Renal cortical epithelial cell (primary cell): ENCODE data around the gene DPF3. TPM values are rescaled to one million over a fixed set of nuclear protein-coding genes. Genes with fewer than 3 reads are reported as not detected.

ENCODE experiments used
- DNase-seq: peaks from one replicate; pipeline ENCODE4 v3.0.0-alpha.2; 2011; ENCODE audit warnings: low read depth
- total RNA-seq: library from RNA; depleted of rRNA; stranded (reverse); fragments of >200 nt; gene quantifications from 2 replicates; pipeline ENCODE4 v1.2.3, GENCODE V29; 2014

DPF3 gene
- total RNA-seq, 1 donor from 2014 or later = 3.0 TPM

GRCh38 chr14:72715850-72716228 lies 178.1 kb downstream of the DPF3 start:
- DNase-seq = no peak

DNA sequence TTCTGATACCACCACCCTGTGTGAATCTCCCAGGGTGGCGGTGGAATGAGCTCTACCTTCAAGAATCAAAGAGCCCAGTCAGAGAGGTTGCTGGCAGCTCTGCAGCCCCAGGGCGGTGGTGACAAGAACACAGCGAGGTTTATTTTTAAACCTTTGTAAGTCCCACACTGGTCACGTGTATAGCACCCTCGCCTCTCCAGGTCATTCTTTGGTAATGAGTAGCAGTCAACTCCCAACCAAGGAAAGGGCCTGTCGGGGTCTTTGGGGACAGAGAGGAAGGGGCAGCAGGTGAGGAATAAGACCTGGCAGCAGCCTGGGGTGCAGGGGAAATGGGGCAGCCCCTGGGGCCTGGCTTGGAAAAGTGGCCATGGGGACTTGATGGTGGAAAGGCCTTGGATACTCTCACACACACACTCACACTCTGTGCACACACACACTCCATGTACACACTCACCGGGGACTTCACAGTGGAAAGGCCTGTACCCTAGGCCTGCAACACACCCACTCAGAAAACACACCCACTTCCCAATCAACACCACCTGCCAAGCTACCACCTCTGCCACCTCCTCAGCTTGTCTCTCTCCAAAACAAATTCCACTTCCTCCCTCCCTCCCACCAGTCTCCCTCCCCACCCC lies 178.6 kb downstream of the DPF3 start:
- peak; percentile 40 for DNase-seq

GRCh38 chr14:72714871-72715214 lies 179.1 kb downstream of the DPF3 start:
- DNase-seq = no peak

DNA sequence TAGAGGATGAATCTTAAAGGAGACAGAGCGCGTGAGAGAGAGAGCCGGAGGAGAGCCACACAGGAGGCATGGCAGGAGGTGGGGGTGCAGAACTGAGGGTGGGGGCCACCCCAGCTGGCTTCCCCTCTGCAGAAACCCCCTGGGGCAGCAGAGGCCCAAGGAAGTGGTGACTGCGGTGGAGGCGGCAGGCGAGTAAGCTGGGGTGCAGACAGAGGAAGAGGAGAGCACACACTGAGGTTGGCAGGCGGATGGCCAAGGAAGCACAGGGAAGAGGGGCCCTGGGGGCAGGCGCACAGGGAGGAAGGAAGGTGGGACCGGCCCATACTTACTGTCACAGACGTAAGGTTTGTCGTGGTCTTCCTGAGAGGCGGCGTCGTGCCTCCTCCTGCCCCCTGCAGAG lies 179.8 kb downstream of the DPF3 start:
- DNase-seq = no peak

GRCh38 chr14:72711936-72712335 lies 182.0 kb downstream of the DPF3 start:
- no peak for DNase-seq

DNA sequence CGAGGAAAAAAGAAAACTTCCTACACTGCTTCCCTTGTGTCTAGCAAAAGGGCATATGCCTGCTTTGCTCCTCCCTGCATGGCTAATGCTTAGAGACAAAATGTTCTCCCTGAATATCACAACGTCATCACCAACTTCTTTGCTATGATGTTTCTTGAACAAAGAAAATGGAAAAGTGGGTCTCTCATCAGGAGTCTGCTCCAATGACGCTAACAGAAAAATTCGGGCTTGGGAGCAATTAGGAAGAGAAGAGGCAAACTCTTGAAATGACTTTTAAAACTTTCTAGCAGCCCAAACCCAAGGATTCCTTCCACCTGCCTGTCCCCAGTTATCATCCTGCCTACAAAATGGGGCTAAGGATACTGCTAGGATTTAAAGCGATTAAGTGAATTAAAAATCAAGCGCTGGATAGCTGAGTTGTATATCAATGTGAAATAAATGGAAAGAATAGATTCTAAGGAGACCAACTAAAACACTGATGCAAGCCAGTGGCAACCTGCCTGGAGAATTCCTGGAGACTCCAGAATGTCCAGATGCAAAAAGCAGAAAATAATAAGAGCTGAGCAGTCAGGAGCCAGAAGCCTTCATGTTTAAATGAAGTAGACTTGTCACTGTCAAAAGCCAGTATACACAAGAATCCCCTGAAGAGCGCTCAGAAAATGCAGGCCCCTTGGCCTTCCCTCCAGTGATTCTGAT lies 183.8 kb downstream of the DPF3 start:
- no peak for DNase-seq

GRCh38 chr14:72708708-72709475 lies 185.0 kb downstream of the DPF3 start:
- peak; percentile 9 for DNase-seq

- no peak for DNase-seq
Measured at GRCh38 chr14:72708222-72708621, 185.7 kb downstream of the DPF3 start.

DNA sequence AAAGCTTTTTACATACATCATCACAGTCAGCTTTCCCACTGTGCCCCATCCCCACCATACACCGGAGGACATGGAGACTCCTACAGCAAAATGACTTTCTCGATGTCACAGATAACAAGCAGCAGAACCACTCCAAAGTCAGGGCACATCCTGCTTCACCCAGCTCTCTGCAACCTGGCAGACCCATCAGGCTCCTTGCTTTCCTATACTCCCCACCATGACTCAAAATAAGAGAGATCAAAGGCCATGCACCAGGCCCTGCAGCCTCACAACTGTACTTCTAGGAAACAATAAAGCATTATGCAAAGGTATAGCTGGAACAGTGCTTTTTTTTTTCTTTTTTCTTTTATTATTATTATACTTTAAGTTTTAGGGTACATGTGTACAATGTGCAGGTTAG lies 187.4 kb downstream of the DPF3 start:
- no peak for DNase-seq

DNA sequence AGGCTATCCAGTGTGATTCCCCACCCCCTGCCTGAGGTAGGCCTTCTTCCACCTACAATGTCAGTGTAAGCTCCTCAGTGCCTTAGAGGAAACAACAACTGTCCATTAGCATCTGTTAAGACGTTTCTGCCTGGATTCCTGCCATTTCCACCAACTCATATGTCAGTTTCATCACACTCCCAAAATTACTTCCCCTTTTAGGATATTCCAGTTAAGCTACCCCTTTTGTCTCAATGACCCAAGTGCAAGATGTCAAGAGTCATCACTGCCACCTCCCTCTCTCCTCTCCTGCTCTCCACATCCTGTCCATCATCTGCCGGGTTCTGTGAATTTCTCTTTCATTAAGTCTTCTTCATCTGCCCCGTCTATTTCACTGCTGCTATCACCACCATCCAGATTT lies 189.4 kb downstream of the DPF3 start:
- no peak for DNase-seq

- no peak for DNase-seq
Measured at GRCh38 chr14:72701605-72702004, 192.3 kb downstream of the DPF3 start.

GRCh38 chr14:72701237-72701565 lies 192.7 kb downstream of the DPF3 start:
- DNase-seq = no peak

GRCh38 chr14:72700338-72701236 lies 193.3 kb downstream of the DPF3 start:
- DNase-seq = no peak

DNA sequence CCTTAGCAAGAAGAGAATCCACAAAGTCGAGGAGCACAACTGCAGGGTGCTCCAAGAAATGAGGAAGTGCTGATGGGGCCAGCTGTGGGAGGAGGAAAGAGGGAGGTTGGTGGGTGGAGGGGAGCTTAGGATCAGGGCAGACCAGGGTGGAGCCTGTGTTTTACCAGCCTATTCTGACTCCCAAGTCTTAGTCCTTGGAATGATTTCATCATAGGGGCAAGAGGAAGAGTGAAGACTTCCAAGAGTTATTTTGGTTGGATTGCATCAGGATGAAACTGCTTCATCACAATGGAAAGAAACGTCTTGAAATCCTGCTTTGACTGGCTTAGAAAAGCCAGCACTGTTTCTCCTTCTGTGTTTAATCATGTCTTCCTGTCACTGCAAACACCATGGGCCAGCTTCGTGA lies 194.0 kb downstream of the DPF3 start:
- peak; percentile 34 for DNase-seq

GRCh38 chr14:72699443-72699842 lies 194.5 kb downstream of the DPF3 start:
- no peak for DNase-seq

- DNase-seq = peak; percentile 40
Measured at GRCh38 chr14:72692696-72693095, 201.2 kb downstream of the DPF3 start.

- no peak for DNase-seq
Measured at GRCh38 chr14:72690324-72690723, 203.6 kb downstream of the DPF3 start.

DNA sequence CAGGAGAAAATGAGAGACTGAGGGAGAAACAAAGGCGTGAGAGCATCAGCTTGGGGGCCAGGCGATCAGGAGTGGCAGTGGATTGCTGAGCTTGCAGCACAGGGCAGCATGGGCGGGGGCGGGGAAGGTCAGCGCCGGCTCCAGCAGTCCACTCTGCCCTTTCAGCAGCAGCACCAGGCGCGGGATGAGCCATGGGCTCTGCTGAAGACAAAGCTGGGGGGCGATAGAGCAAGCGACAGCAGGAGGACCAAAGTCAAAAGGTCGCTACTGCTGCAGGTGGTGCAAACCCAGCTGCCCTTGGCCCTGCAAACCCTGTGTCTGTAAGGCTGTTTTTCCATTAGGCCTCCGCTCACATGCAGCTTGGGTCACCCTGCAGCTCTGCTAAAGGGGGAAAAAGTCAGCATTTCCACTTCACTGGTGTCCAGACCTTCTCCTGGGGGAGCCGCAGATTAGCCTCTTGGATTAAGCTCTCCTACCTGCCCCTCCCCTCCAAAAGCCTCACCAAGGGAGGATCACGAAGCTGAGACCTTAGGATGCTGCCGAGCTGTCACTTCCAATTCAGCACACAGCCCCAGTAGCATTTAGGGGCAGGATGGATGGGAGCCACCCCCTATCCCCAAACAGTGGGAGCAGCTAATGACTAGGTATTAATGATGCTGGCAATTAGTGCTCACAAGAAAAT lies 204.8 kb downstream of the DPF3 start:
- no peak for DNase-seq

GRCh38 chr14:72686832-72687231 lies 207.1 kb downstream of the DPF3 start:
- DNase-seq = no peak

- no peak for DNase-seq
Measured at GRCh38 chr14:72686101-72686500, 207.8 kb downstream of the DPF3 start.

DNA sequence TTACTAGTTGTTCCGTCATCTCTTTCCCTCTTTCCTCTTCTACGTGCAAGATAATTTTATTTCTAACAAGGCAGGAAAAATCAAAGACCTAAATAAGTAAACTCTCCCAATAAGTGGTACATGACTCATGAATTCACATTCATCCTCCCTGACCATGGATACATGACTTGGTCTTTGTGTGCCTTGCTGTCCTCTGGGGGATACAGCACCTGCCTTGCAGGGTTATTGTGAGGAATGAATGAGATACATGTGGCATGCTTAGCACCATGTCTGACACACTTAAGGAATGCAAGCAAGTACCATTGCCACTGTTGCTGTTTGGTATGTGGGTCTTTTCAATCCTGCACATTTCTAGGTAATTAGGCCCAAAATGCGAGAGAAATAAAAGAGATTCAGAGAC lies 208.4 kb downstream of the DPF3 start:
- DNase-seq = no peak

GRCh38 chr14:72683787-72684186 lies 210.1 kb downstream of the DPF3 start:
- DNase-seq = no peak
